Astrocyte (in vitro differentiated cells and primary cell): Measurements from ENCODE around the gene STX5. TPM values are rescaled to one million over a fixed set of nuclear protein-coding genes. Genes with fewer than 3 reads are reported as not detected.
A peak's percentile ranks its signal among the peaks of the same experiment; 100 is the strongest.

ENCODE experiments used
- DNase-seq: peaks from one replicate; pipeline ENCODE4 v3.0.0-alpha.2; 2010; ENCODE audit warnings: low read depth
- FAIRE-seq: peaks from 2 replicates; lab custom pipeline; 2011; peaks lifted over from hg19 to GRCh38; lab: Jason Lieb, UNC
- H2AFZ ChIP-seq: 2 replicates; pipeline ENCODE4 v1.6.0; 2012; ENCODE audit warnings: low read depth, low read length, inconsistent platforms
- H3K27ac ChIP-seq: 2 replicates; pipeline ENCODE4 v1.5.1; 2011; ENCODE audit warnings: low read depth, low read length, inconsistent platforms
- H3K27me3 ChIP-seq: 2 replicates; pipeline ENCODE4 v1.6.0; 2011; ENCODE audit warnings: low read length, inconsistent platforms; ENCODE audit not compliant: insufficient read depth
- H3K36me3 ChIP-seq: 2 replicates; pipeline ENCODE4 v1.5.1; 2011; ENCODE audit warnings: low read length, inconsistent platforms; ENCODE audit not compliant: insufficient read depth
- H3K4me1 ChIP-seq: 2 replicates; pipeline ENCODE4 v1.5.1; 2011; ENCODE audit warnings: low read length, inconsistent platforms; ENCODE audit not compliant: insufficient read depth
- H3K4me2 ChIP-seq: 2 replicates; pipeline ENCODE4 v1.6.0; 2012; ENCODE audit warnings: low read length, inconsistent platforms
- H3K4me3 ChIP-seq: 2 replicates; pipeline ENCODE4 v1.5.1; 2011; ENCODE audit warnings: low read depth, mild to moderate bottlenecking, low read length, inconsistent platforms; ENCODE audit not compliant: insufficient read depth
- H3K79me2 ChIP-seq: 2 replicates; pipeline ENCODE4 v1.6.0; 2012; ENCODE audit warnings: mild to moderate bottlenecking, low read length, inconsistent platforms; ENCODE audit not compliant: insufficient read depth
- H3K9ac ChIP-seq: 2 replicates; pipeline ENCODE4 v1.6.0; 2012; ENCODE audit warnings: mild to moderate bottlenecking, low read length, inconsistent platforms
- H3K9me3 ChIP-seq: 2 replicates; pipeline ENCODE4 v1.5.1; 2012; ENCODE audit warnings: low read depth, mild to moderate bottlenecking, low read length, inconsistent platforms; ENCODE audit not compliant: insufficient read depth
- H4K20me1 ChIP-seq: 2 replicates; pipeline ENCODE4 v1.6.0; 2012; ENCODE audit warnings: low read length, inconsistent platforms; ENCODE audit not compliant: insufficient read depth
- H3K27ac Mint-ChIP-seq: one replicate; pipeline ENCODE4 v1.8.0; 2021; ENCODE audit warnings: mild to moderate bottlenecking, mixed read lengths; ENCODE audit not compliant: unreplicated experiment
- H3K27me3 Mint-ChIP-seq: one replicate; pipeline ENCODE4 v1.8.0; 2021; ENCODE audit warnings: low read depth, mixed read lengths; ENCODE audit not compliant: unreplicated experiment
- H3K36me3 Mint-ChIP-seq: one replicate; pipeline ENCODE4 v1.8.0; 2021; ENCODE audit warnings: low read depth, mixed read lengths; ENCODE audit not compliant: unreplicated experiment
- H3K4me1 Mint-ChIP-seq: one replicate; pipeline ENCODE4 v1.8.0; 2021; ENCODE audit warnings: low read depth, mixed read lengths; ENCODE audit not compliant: unreplicated experiment
- H3K4me3 Mint-ChIP-seq: one replicate; pipeline ENCODE4 v1.8.0; 2021; ENCODE audit warnings: mild to moderate bottlenecking, moderate library complexity, mixed read lengths; ENCODE audit not compliant: unreplicated experiment
- H3K9me3 Mint-ChIP-seq: one replicate; pipeline ENCODE4 v1.8.0; 2021; ENCODE audit warnings: mild to moderate bottlenecking, mixed read lengths; ENCODE audit not compliant: unreplicated experiment
- CTCF ChIP-seq: IDR thresholded peaks from 2 replicates; pipeline ENCODE4 v1.5.1; 2011; ENCODE audit warnings: low read depth, mild to moderate bottlenecking, inconsistent platforms, low read length, moderate library complexity; ENCODE audit not compliant: insufficient read depth
- EZH2 ChIP-seq: IDR thresholded peaks from 2 replicates; pipeline ENCODE4 v1.6.1; 2012; ENCODE audit warnings: mild to moderate bottlenecking, low read length, inconsistent platforms; ENCODE audit not compliant: insufficient read depth
- total RNA-seq: library from RNA; stranded (reverse); gene quantifications from 2 replicates; pipeline ENCODE4 v1.2.1, GENCODE V29; 2021

The STX5 gene
- total RNA-seq, 1 donor from 2014 or later, result 45.7 TPM

GRCh38 chr11:62857541-62857982, 25.7 kb upstream of the STX5 start:
- H3K36me3 ChIP-seq, result peaks cover 24% of the 10 kb centered on the region
- peaks cover 31% of the 10 kb centered on the region for H4K20me1 ChIP-seq
- no peak for TF ChIP-seq CTCF
- TF ChIP-seq EZH2, result no peak
- peaks cover 50% of the 10 kb centered on the region for H3K79me2 ChIP-seq
- H3K36me3 Mint-ChIP-seq, result peaks cover 24% of the 10 kb centered on the region
- no peak overlapping the region for H2AFZ ChIP-seq
- H3K27me3 Mint-ChIP-seq, result no peaks in the 10 kb centered on the region
- no peaks in the 10 kb centered on the region for H3K9me3 Mint-ChIP-seq
- no peak for DNase-seq
- no peak overlapping the region for H3K9ac ChIP-seq
- peak overlapping the region; percentile 98 for H3K4me3 Mint-ChIP-seq
- H3K4me1 ChIP-seq, result peaks cover 22% of the 10 kb centered on the region
- peak overlapping the region; percentile 66 for H3K27ac Mint-ChIP-seq
- no peak overlapping the region for H3K4me3 ChIP-seq
- H3K9me3 ChIP-seq, result no peaks in the 10 kb centered on the region
- peaks cover 30% of the 10 kb centered on the region for H3K4me1 Mint-ChIP-seq
- FAIRE-seq, result no peak
- H3K27me3 ChIP-seq, result no peaks in the 10 kb centered on the region
- H3K27ac ChIP-seq, result no peak overlapping the region
- H3K4me2 ChIP-seq, result peak overlapping the region; percentile 99

- Histone ChIP-seq H3K4me1 (peaks cover 22% of the 10 kb centered on the region), H4K20me1 (peaks cover 42% of the 10 kb centered on the region), H3K27me3 (no peaks in the 10 kb centered on the region), H3K79me2 (peaks cover 50% of the 10 kb centered on the region), H3K4me3 (peak overlapping the region; percentile 92), H2AFZ (peak overlapping the region; percentile 99), H3K27ac (peak overlapping the region; percentile 89), H3K9me3 (no peaks in the 10 kb centered on the region), H3K4me2 (peak overlapping the region; percentile 99), H3K9ac (peak overlapping the region; percentile 93), H3K36me3 (peaks cover 35% of the 10 kb centered on the region)
- no peak for DNase-seq
- H3K27me3 Mint-ChIP-seq, result no peaks in the 10 kb centered on the region
- FAIRE-seq, result no peak
- H3K36me3 Mint-ChIP-seq, result peaks cover 30% of the 10 kb centered on the region
- H3K4me1 Mint-ChIP-seq, result peaks cover 35% of the 10 kb centered on the region
- peak overlapping the region; percentile 98 for H3K4me3 Mint-ChIP-seq
- peak overlapping the region; percentile 93 for H3K27ac Mint-ChIP-seq
- no peaks in the 10 kb centered on the region for H3K9me3 Mint-ChIP-seq
- no peak for TF ChIP-seq EZH2
These were observed 24.6 kb upstream of the STX5 start for GRCh38 chr11:62856333-62856895.

GRCh38 chr11:62855571-62856332, 23.9 kb upstream of the STX5 start:
- H3K36me3 ChIP-seq, result peaks cover 35% of the 10 kb centered on the region
- peak; percentile 13 for FAIRE-seq
- peak; percentile 94 for DNase-seq
- peak overlapping the region; percentile 92 for H3K4me3 ChIP-seq
- Mint-ChIP-seq H3K4me1 (peaks cover 35% of the 10 kb centered on the region), H3K9me3 (no peaks in the 10 kb centered on the region), H3K36me3 (peaks cover 30% of the 10 kb centered on the region), H3K4me3 (peak overlapping the region; percentile 98), H3K27ac (peak overlapping the region; percentile 93), H3K27me3 (no peaks in the 10 kb centered on the region)
- H4K20me1 ChIP-seq, result peaks cover 46% of the 10 kb centered on the region
- peaks cover 50% of the 10 kb centered on the region for H3K79me2 ChIP-seq
- H3K4me2 ChIP-seq, result peak overlapping the region; percentile 99
- H3K27me3 ChIP-seq, result no peaks in the 10 kb centered on the region
- H2AFZ ChIP-seq, result peak overlapping the region; percentile 99
- no peak for TF ChIP-seq EZH2
- no peak for TF ChIP-seq CTCF
- peak overlapping the region; percentile 93 for H3K9ac ChIP-seq
- no peaks in the 10 kb centered on the region for H3K9me3 ChIP-seq
- H3K27ac ChIP-seq, result peak overlapping the region; percentile 89
- H3K4me1 ChIP-seq, result peaks cover 22% of the 10 kb centered on the region
